GM21576 (cell line): Measurements from ENCODE around the gene TADA3.
A peak's percentile ranks its signal among the peaks of the same experiment; 100 is the strongest.

Experiments
- ATAC-seq: cut with Tn5 transposase; IDR thresholded peaks from one replicate; pipeline ENCODE4 v1.9.1; 2021; ENCODE audit warnings: mild to moderate bottlenecking, moderate library complexity; ENCODE audit not compliant: unreplicated experiment

TADA3 gene, protein sequence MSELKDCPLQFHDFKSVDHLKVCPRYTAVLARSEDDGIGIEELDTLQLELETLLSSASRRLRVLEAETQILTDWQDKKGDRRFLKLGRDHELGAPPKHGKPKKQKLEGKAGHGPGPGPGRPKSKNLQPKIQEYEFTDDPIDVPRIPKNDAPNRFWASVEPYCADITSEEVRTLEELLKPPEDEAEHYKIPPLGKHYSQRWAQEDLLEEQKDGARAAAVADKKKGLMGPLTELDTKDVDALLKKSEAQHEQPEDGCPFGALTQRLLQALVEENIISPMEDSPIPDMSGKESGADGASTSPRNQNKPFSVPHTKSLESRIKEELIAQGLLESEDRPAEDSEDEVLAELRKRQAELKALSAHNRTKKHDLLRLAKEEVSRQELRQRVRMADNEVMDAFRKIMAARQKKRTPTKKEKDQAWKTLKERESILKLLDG

DNA sequence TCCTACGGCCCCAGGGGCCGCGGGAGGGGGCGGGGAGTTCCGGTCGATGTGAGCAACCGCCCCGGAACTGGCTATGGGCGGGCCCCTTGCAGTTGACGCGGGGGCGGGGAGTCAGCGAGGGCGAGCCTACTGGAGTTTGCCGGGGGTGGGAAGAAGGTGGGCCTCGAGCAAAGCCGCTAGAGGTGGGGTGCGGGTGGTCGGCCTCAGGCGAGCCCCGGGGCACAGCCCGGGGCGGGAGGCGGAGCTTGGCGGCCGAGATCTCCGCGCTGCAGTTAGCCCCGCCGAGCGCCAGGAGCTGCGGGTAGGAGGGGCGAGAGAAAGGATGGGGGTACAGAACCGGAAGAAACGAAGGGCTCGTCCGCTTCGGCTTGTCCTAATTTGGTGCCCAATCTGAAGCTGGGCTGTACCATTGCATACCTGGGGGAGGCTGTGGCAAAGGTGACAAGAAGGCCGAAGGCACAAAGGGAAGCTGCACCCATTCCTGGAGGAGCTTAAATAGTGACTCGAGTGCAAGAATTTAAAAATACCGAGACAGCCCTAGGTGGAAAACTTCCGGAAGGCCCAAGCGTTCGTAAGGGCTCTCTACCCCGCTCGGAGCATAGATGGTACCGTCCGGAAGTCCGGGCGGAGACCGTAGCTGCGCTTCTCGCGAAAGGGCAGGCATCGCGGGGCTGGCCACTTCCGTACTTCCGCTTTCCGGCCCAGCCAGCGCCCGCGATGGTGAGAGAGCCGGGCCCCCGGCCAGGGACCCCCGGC, at the start of gene TADA3, which contains the start of gene ARPC4:
TSS of gene TADA3 (minus strand) at position 69 of the 756 bp plus-strand sequence. CDS start 1,007 bp downstream, outside the sequence.
TSS of gene ARPC4 (plus strand) at position 678 of the 756 bp plus-strand sequence. CDS start at position 718, 40 bp downstream.
- ATAC-seq, result peak; percentile 80

DNA sequence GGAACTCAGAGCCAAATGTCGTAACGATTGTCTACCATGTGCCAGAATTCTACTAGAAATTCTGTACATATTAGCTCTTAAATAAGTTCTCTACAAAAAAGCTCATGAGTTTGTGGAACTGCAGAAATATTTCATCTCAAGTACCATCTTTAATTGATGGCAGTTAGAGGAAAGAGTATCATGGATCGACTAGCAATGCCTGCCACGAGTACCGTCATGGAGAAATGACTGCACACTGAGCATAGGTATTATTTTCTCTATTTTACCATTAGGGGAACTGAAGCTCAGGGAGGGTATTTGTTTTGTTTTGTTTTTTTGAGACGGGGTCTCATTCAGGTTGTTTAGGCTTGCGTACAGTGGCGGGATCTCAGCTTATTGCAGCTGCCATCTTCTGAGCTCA, 48.7 kb upstream of the TADA3 start:
- ATAC-seq, result no peak

DNA sequence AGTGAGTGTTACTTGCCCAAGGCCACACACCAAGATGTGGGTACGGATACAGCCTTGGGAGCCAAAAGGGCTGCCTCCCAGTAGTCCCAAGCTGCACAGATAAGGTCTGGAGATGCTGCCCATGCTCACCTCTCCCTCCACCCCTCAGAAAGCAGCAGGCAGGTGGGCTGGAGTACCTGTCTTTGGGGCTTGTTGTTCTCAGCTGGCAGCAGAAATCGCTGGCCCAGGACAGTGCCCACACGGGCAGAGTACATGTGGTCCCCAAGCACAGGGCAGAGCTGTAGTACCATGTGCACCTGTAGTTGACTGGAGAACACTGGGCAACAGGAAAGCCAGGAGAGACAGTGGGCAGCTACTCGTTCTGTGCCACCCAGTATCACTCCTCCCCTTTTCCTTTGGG, 46.6 kb upstream of the TADA3 start:
- ATAC-seq, result no peak

DNA sequence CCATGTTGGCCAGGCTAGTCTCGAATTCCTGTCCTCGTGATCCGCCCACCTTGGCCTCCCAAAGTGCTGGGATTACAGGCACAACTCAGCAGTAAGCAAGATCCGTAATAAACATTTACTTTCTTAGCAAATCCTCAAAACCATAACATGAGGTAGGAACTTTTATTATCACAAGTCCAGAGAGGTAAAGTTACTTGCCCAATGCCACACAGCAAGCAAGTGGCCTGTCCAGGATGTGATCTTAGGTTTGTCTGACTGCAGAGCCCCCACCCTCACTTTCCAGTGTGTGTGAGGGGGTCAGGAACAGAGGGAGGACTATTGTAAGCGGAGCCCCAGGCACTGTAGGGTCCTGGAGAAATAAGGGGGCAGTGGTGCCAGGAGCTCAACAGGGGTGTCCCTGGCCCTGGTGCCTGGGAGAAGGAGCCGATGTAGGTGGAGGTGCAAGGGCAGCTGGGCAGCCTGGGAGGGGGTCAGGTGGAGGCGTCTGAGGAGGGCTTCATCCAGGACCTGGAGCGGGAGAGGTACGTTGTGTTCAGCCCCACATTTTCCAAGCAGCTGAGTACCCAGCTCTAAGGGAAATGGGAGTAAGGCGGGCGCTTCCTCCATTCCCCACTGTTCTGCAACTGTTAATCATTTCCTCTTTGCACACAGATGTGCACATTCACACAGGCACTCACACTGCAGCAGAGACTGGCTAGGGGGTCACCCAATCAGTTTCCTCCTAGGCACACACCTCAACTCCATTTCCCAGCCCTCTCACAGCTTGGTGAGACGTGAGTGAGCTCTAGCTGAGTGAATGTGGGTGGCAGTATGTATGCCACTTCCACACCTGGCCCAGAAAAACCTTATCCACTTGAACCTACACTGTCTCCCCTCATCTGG, 45.7 kb upstream of the TADA3 start:
- no peak for ATAC-seq

DNA sequence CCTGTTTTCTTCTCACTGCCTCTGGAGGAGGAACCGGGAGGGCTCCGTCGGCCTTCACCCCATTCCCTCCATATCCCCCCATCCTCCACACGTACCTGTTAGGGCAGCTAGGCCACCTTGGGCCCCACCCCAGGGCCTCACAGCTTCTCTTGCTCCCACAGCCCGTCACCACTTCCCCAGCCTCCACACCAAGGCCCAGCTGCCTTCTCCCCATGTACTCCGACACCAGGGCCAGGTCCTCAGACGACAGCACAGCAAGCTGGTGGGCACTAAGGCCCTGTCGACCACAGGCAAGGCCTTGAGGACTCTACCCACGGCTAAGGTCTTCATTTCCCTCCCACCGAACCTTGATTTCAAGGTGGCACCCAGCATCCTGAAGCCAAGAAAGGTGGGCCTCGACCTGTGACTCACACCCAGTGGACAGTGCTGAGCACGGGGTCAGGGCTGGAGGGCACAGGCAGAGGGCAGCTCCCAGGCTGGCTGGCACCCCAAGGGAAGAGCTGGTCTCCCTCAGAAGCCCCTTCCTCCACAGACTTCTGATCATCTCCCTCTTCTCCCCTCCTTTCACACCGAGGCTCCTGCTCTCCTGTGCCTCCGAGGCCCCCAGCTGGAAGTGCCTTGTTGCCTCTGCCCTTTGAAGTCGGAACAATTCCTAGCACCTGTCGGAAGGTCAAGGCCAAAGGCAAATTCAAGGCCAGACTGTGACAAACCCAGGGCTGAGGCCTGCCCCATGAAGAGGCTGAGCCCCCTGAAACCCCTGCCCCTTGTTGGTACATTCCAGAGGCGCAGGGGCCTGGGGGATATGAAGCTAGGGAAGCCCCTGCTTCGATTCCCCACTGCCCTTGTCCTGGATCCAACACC, 42.5 kb upstream of the TADA3 start:
- no peak for ATAC-seq

DNA sequence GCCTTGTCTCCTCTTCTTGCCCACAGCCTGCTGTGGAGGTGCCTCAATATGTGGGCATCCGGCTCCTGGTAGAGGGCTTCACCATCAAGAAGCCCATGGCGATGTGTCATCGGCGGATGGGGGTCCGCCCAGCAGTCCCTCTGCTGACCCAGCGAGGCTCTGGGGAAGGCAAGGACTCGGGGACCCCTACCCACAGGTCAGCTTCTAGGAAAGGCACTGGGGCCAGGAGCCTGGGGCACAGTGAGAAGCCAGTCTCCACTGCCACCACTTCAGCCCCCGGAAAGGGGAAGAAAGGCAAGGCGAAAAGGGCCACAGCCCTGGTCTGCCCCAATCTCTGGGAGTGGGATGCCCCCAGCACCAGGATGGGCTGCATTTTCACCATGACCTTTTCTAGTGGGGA, 40.8 kb upstream of the TADA3 start:
- no peak for ATAC-seq

DNA sequence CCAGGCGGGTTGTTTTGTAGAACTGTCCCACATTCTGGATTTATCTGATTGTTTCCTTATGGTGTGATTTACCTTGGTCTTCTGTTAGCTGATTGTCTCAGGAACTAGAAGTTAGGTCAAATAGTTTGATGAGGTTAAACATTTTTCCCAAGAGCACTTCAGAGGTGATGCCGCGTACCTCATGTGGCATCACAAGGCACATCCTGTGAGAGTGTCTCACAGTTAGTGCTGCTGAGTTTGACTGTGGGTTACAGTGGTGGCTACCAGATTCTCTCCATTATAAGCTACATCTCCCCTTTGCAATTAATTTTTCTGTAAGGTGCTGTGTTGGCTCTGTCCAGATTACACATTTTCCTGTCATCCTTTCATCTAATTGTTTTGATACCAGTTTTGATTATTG, 39.0 kb upstream of the TADA3 start:
- ATAC-seq, result no peak

DNA sequence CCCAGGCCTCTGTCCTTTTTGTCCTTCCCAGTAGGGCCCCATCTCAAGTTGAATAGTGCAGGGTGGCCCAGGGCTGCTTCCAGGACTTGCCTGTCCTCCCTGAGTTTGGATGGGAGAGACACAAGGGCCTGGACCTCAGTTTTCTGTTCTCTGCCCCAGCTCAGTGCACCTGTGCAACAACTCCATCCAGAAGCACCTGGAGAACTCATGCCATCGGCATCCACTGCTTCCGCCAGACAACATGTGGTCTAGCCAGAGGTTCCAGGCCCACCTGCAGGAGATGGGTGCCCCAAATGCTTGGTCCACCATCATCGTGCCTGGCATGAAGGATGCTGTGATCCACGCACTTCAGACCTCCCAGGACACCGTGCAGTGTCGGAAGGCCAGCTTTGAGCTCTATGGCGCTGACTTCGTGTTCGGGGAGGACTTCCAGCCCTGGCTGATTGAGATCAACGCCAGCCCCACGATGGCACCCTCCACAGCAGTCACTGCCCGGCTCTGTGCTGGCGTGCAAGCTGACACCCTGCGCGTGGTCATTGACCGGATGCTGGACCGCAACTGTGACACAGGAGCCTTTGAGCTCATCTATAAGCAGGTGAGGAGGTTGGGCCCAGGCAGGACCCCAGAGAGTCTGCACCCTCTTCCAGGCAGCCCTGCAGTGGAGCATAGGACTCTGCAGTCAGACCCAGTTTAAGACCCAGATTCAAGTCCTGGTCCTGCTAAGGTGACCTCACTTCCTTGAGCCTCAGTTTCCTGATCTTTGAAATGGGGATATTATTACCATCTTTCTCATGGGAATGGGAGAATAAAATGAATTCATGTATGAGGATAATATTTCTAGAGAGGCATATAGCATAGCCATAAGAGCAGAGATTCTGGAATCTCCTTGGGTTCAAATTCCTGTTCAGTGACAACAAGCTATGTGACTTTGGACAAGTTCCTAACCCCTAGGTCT, 36.8 kb upstream of the TADA3 start:
- no peak for ATAC-seq

DNA sequence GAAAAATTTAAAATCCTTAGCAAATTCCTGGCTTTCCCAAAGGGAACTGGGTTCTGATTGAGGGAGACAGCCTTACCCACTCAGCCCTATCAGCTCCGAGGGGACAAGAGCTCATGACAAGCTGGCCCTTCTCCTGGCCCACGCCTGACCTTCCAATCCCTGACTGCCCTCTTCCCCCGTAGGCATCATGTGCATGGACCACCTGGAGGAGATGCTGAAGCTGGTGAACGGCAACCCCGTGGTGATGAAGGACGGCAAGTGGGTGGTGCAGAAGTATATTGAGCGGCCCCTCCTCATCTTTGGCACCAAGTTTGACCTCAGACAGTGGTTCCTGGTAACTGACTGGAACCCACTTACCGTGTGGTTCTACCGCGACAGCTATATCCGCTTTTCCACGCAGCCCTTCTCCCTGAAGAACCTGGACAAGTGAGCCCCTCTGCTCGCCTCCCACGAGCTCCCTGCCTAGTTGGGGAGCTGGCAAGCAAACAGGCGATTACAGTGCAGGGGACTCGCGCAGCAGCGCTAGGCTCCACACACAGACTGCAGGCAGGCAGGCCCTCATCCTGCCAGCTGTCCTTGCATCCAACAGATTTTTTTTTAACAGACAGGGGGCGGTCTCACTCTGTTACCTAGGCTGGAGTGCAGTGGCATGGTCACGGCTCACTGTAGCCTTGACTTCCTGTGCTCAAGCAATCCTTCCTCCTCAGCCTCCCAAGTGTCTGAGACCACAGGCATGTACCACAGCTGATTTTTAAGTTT, 34.7 kb upstream of the TADA3 start:
- ATAC-seq, result no peak

DNA sequence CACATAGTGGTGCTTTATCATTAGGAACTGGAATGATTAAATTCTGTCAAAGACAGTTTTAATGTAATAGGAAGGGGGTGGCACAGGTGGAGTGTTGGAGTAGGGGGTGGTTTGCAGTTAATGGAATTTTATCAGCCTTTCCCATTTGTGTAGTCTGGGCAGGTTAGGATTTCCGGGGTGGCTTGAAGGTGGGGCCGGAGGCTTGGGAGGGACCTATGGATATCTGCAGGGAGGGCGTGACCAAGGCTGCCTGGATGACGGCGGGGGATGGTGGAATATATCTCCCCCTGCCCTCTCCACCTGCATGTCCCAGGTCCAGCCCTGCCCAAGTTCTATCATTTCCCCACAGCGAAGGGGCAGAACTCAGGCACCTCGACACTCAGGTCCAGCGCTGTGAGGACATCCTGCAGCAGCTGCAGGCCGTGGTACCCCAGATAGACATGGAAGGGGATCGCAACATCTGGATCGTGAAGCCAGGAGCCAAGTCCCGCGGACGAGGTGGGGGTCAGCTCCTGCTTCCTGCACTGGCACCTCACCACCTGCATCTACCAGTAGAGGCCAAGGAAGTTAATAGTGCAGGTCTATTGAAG, 33.3 kb upstream of the TADA3 start:
- ATAC-seq, result no peak

DNA sequence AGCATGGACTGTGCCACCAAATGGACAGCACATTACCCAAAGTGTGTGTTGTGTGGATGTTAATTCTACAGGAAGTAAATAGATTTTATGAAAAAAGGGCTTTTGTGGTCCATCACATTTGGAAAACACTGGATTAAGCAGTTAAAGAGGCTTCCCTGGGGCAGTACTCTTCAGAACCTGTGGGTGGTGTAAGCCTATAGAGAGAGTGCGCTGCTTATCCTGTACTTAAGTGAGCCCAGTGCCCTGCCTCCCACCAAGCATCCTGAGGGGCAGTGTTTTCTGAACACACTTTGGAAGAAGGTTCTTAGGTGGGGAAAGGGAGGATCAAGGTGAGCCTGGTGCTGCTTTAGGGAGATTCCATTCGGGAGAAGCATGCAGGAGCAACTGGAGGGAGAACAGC, 28.7 kb upstream of the TADA3 start:
- no peak for ATAC-seq

DNA sequence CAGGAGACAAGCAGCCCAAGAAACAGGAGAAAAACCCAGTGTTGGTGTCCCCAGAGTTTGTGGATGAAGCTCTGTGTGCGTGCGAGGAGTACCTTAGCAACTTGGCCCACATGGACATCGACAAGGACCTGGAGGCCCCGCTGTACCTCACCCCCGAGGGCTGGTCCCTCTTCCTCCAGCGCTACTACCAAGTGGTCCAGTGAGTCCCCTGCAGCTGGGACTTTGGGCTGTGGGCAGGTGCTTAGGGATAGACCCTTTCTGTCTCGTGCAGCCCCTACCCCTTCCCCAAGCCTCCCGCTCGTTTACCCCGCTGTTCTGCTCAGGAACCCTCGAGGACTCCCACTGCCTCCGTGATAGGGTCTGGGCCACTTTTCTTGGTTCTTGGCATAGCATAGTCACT, 28.3 kb upstream of the TADA3 start:
- no peak for ATAC-seq

DNA sequence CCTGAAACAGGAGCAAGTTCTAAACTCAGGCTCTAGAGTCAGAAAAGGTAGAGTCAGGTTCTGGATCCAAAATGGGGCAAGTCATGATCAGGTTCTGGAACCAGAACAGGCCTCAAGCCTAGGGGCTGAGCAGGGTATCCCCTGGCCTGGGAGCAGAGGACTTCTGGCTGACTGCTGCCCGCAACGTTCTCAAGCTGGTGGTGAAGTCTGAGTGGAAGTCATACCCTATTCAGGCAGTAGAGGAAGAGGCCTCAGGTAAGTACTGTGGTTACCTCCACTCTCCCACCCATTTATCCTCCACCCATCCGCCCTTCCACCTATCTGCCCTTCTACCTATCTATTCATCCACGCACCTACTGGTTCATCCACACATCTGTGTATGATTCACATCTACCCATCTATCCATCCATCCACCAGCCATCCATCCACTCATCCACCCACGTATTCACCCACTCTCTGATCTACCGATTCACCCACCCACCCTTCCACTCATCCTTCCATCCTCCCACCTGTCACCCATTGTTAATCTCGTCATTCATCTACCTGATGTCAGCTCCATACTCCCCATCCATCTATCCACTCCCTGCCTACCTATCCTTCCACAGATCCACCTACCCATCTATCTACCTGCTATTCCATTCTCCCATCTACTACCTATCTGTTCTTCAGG, 26.5 kb upstream of the TADA3 start:
- no peak for ATAC-seq

DNA sequence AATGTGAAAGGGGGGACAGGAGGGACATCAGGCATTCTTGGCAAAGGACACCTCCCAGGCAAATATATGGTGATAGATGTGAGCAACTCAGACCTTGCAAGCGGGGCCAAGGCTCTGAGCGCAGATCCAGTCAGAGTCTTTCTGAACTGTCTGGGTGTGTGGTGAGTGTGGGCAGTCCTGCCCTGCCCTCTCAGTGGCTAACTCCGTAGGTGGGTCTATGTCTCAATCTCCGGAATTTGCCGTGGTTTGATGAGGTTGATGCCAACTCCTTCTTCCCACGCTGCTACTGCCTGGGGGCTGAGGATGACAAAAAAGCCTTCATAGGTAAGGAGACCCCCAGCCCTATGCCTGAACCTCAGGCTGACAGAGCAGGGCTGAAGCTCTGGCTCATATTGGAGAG, 25.2 kb upstream of the TADA3 start:
- no peak for ATAC-seq

DNA sequence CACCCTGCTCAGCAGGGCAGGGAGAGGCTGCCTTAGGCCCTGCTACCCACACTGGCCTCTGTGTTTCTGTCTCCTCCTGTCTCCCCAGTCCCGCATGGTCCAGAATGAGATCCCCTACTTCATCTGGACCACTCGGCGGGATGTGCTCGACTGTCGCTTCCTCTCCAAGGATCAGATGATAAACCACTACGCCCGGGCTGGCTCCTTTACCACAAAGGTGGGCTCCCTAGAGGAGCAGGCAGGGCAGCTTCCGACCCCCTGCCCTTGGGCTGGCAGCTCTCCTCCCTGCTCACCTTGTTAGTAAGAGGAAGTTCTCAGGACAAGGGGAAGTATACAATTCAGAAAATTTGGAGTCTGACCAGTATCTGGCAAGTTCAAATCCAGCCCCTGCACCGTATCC, 23.7 kb upstream of the TADA3 start:
- ATAC-seq, result no peak

DNA sequence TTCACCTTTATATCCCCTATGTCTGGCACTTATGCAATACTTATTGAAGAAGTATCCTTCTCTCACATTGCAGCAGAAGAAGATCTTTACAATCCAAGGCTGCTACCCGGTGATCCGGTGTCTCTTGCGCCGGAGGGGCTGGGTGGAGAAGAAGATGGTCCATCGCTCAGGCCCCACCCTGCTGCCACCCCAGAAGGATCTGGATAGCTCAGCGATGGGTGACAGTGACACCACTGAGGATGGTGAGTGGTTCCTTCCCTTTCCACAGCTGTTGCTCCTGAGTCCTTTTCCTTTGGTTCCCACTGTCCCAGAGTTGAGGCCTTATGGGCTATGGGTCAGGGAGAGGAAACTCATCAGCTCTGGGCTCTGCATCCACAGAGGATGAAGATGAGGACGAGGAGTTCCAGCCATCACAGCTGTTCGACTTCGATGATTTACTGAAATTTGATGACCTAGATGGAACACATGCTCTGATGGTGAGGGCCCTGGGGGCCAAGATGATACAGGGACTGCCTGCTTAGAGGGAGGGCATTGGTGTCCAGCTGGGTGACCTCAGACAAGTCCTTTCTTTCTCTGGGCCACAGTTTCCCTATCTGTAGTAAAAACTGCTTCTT, 20.7 kb upstream of the TADA3 start:
- no peak for ATAC-seq

DNA sequence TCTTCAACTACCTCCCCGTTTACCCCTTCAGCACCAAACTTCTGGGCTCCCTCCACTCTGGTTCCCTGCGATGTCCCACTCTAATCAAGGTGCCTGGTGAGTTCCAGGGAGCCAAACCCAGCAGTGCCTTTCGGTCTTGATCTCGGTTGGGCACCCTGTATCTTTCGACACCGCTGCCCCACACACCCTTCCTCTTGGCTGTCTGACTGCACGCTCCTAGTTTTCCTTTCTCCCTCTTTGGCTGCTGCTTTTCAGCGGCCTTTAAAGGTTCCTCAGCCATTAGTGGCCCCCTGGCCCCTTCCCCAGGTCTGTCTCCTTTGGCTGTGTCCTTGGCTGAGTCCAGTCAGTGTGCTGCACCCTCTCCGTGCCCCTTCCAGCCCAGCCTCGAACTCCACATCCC, 18.6 kb upstream of the TADA3 start:
- ATAC-seq, result no peak
